Measurements from ENCODE around the gene USH1G. TPM values are rescaled to one million over a fixed set of nuclear protein-coding genes. Genes with fewer than 3 reads are reported as not detected.

USH1G gene
- total RNA-seq (0.48 and 1.6 TPM in 2 replicates), polyA plus RNA-seq (0.46 and 0.65 TPM in 2 replicates)

GRCh38 chr17:74922694-74923537, at the start of gene USH1G:
USH1G (minus strand) TSS chr17:74923255; CDS start chr17:74923073, 182 bp downstream.
- Histone ChIP-seq H3K4me3 (peak within 1 kb of the TSS; percentile 52), H4K20me1 (ENCODE audit: insufficient read depth, poor library complexity, severe bottlenecking) (no peaks in the 10 kb centered on the region), H3K27me3 (peaks cover 53% of the 10 kb centered on the region), H3K79me2 (no peaks in the 10 kb centered on the region), H3K4me2 (peak within 1 kb of the TSS; percentile 100), H3K9me2 (replicated peaks; ENCODE audit: insufficient read depth) (no peaks in the 10 kb centered on the region), H2AFZ (peak within 1 kb of the TSS; percentile 74), H3K4me1 (ENCODE audit: insufficient read depth) (peaks cover 20% of the 10 kb centered on the region), H3K36me3 (replicated peaks; ENCODE audit: insufficient read depth, low read depth) (no peaks in the 10 kb centered on the region), H3K27ac (no peak within 1 kb of the TSS), H3K9me3 (ENCODE audit: low read depth) (no peaks in the 10 kb centered on the region)
- 14% methylated on average over 34 of the region's 57 CpGs for WGBS (ENCODE audit: low lambda C conversion rate, missing lambda C conversion rate)
- TF ChIP-seq EZH2 (IDR thresholded peaks at IDR 0.05; ENCODE audit: borderline replicate concordance) (no peak), EZH2phosphoT487 (IDR thresholded peaks at IDR 0.05; ENCODE audit: low read depth, severe bottlenecking, unreplicated experiment) (no peak)
- TF ChIP-seq, protein P1, sequence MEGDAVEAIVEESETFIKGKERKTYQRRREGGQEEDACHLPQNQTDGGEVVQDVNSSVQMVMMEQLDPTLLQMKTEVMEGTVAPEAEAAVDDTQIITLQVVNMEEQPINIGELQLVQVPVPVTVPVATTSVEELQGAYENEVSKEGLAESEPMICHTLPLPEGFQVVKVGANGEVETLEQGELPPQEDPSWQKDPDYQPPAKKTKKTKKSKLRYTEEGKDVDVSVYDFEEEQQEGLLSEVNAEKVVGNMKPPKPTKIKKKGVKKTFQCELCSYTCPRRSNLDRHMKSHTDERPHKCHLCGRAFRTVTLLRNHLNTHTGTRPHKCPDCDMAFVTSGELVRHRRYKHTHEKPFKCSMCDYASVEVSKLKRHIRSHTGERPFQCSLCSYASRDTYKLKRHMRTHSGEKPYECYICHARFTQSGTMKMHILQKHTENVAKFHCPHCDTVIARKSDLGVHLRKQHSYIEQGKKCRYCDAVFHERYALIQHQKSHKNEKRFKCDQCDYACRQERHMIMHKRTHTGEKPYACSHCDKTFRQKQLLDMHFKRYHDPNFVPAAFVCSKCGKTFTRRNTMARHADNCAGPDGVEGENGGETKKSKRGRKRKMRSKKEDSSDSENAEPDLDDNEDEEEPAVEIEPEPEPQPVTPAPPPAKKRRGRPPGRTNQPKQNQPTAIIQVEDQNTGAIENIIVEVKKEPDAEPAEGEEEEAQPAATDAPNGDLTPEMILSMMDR (IDR thresholded peaks at IDR 0.05; ENCODE audit: poor library complexity) = no peak
- peak; percentile 32 for DNase-seq (ENCODE audit: low spot score)

DNA sequence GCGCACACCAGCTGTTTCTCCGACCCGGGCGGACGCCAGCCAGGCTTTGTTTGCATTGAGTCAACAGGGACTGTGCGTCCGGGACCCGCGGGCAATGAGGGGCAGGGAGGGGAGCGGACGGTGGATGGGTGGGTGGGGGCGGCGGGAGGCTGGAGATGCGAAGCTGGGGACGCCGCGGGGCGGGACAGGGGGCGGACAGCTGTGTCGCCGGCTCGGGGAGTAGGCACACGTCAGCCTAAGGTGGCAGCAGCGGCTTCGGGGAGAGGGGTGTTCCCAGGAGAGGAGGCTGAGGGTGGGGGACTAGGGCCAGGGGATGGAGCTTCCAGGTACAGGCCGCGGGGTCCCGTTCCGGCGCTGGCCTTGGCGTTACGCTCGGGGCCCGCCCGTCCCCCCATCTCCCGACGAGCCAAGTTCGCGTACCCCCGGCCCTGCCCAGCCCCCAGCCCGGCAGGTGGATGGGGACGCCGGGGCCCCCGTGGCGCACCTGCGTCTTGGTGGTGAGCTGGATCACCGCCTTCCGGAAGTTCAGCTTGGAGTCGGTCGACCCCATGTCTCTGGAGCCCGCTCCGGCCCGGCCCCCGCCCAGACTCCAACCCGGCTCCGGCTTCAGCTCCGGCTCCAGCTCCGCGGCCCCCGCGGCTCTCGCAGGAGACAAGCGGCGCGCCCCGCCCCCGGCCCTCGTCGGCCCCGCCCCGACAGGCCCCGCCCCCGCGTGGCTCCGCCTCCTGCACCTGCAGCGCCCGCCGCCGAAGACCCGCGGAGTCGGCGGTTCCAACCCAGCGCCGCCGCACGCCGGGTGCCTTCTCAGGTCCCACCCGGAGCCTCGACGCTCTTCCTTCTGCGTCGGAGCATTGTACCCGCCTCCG, 49.3 kb upstream of the USH1G start, which contains the start of gene HID1:
HID1 (minus strand) TSS at position 653 of the 866 bp plus-strand sequence; CDS start at position 550, 103 bp downstream.
- H3K27me3 ChIP-seq = peaks cover 11% of the 10 kb centered on the region
- peaks cover 21% of the 10 kb centered on the region for H3K79me2 ChIP-seq
- peak within 1 kb of the TSS; percentile 92 for H3K27ac ChIP-seq
- peak within 1 kb of the TSS; percentile 79 for H3K4me3 ChIP-seq
- under 1% methylated on average over 34 of the region's 95 CpGs for WGBS (ENCODE audit: low lambda C conversion rate, missing lambda C conversion rate)
- no peaks in the 10 kb centered on the region for H3K9me3 ChIP-seq (ENCODE audit: low read depth)
- peaks cover 25% of the 10 kb centered on the region for H3K4me1 ChIP-seq (ENCODE audit: insufficient read depth)
- H3K36me3 ChIP-seq (replicated peaks; ENCODE audit: insufficient read depth, low read depth) = no peaks in the 10 kb centered on the region
- peak within 1 kb of the TSS; percentile 99 for H3K4me2 ChIP-seq
- H3K9me2 ChIP-seq (replicated peaks; ENCODE audit: insufficient read depth) = no peaks in the 10 kb centered on the region
- peak; percentile 90 for DNase-seq (ENCODE audit: low spot score)
- TF ChIP-seq, protein P1 (IDR thresholded peaks at IDR 0.05; ENCODE audit: poor library complexity) = no peak
- TF ChIP-seq EZH2phosphoT487 (IDR thresholded peaks at IDR 0.05; ENCODE audit: low read depth, severe bottlenecking, unreplicated experiment) (no peak), EZH2 (IDR thresholded peaks at IDR 0.05; ENCODE audit: borderline replicate concordance) (no peak)
- H2AFZ ChIP-seq = peak within 1 kb of the TSS; percentile 66
- H4K20me1 ChIP-seq (ENCODE audit: insufficient read depth, poor library complexity, severe bottlenecking) = no peaks in the 10 kb centered on the region

DNA sequence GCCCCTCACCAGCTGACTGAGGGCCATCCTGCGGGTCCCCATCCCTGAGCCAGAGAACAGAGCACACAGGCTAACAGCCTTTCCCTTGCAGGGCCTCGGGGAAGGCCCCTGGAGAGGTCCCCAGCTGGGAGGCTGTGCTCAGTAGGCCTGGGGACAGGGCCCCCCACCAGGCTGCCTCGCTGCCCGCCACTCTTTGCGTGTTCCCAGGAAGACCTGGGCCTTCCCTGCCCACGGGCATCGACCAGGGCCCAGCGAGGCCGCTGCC, 48.7 kb upstream of the USH1G start:
- Histone ChIP-seq H3K9me3 (ENCODE audit: low read depth) (no peaks in the 10 kb centered on the region), H3K27me3 (peaks cover 11% of the 10 kb centered on the region), H3K36me3 (replicated peaks; ENCODE audit: insufficient read depth, low read depth) (no peaks in the 10 kb centered on the region), H3K4me3 (peak overlapping the region; percentile 16), H3K27ac (peak overlapping the region; percentile 92), H2AFZ (peak overlapping the region; percentile 63), H3K4me2 (peak overlapping the region; percentile 99), H3K9me2 (replicated peaks; ENCODE audit: insufficient read depth) (no peaks in the 10 kb centered on the region), H3K79me2 (peaks cover 21% of the 10 kb centered on the region), H3K4me1 (ENCODE audit: insufficient read depth) (peaks cover 25% of the 10 kb centered on the region), H4K20me1 (ENCODE audit: insufficient read depth, poor library complexity, severe bottlenecking) (no peaks in the 10 kb centered on the region)
- no peak for DNase-seq (ENCODE audit: low spot score)
- TF ChIP-seq, protein P1 (IDR thresholded peaks at IDR 0.05; ENCODE audit: poor library complexity) = no peak
- no peak for TF ChIP-seq EZH2 (IDR thresholded peaks at IDR 0.05; ENCODE audit: borderline replicate concordance)
- TF ChIP-seq EZH2phosphoT487 (IDR thresholded peaks at IDR 0.05; ENCODE audit: low read depth, severe bottlenecking, unreplicated experiment) = no peak
- 7% methylated on average over 9 of the region's 9 CpGs for WGBS (ENCODE audit: low lambda C conversion rate, missing lambda C conversion rate)

All from hepatocyte (in vitro differentiated cells).